HG03060 (cell line): ENCODE data around the gene CPTP.
A peak's percentile ranks its signal among the peaks of the same experiment; 100 is the strongest.

Experiments used
- ATAC-seq: cut with Tn5 transposase; IDR thresholded peaks from one replicate; pipeline ENCODE4 v1.9.1; 2021; ENCODE audit warnings: low read depth, moderate number of reproducible peaks; ENCODE audit not compliant: unreplicated experiment

CPTP gene

GRCh38 chr1:1324524-1325287, at the start of gene CPTP, which contains the start of gene INTS11:
TSS of gene CPTP (plus strand) at chr1:1324802. CDS start at chr1:1326911, 2,109 bp downstream.
TSS of gene INTS11 (minus strand) at chr1:1324660. CDS start at chr1:1324608, 52 bp downstream.
- peak; percentile 49 for ATAC-seq

- no peak for ATAC-seq
Measured at GRCh38 chr1:1274931-1275431, 49.6 kb upstream of the CPTP start.

GRCh38 chr1:1275836-1276235, 48.8 kb upstream of the CPTP start:
- ATAC-seq, result no peak

GRCh38 chr1:1278620-1279019, 46.0 kb upstream of the CPTP start:
- ATAC-seq, result no peak

GRCh38 chr1:1279028-1279427, 45.6 kb upstream of the CPTP start:
- no peak for ATAC-seq

GRCh38 chr1:1280782-1281481, 43.7 kb upstream of the CPTP start:
- no peak for ATAC-seq

GRCh38 chr1:1281533-1282321, 42.9 kb upstream of the CPTP start:
- ATAC-seq, result no peak

- ATAC-seq, result no peak
Measured at GRCh38 chr1:1282998-1283397, 41.6 kb upstream of the CPTP start.

GRCh38 chr1:1283821-1284220, 40.8 kb upstream of the CPTP start:
- no peak for ATAC-seq

GRCh38 chr1:1284221-1285101, 40.1 kb upstream of the CPTP start:
- no peak for ATAC-seq

GRCh38 chr1:1285102-1285571, 39.5 kb upstream of the CPTP start:
- ATAC-seq, result no peak

- ATAC-seq, result no peak
Measured at GRCh38 chr1:1285611-1286311, 38.8 kb upstream of the CPTP start.

GRCh38 chr1:1286313-1287261, 38.0 kb upstream of the CPTP start:
- ATAC-seq, result no peak

- no peak for ATAC-seq
Measured at GRCh38 chr1:1287288-1288110, 37.1 kb upstream of the CPTP start.

GRCh38 chr1:1290238-1290731, 34.3 kb upstream of the CPTP start:
- ATAC-seq, result no peak

- ATAC-seq, result no peak
Measured at GRCh38 chr1:1291023-1291528, 33.5 kb upstream of the CPTP start.
